A549 treated with Mapracorat at 1 μM for 4 hours (cell line): ENCODE results near the gene CWC27. TPM values are rescaled to one million over a fixed set of nuclear protein-coding genes. Genes with fewer than 3 reads are reported as not detected.

ENCODE experiments used
- total RNA-seq: library from RNA; stranded (reverse); fragments of 200-300 nt; extraction: Qiagen RNA extraction; gene quantifications from 5 replicates; pipeline ENCODE4 v1.2.3, GENCODE V29; 2022

The CWC27 gene
- 13.0 to 16.2 TPM (median 13.3 TPM) in 5 replicates for total RNA-seq

GRCh38 chr5:64768358-64769312 is at the start of gene CWC27, which contains the start of gene SREK1IP1:
TSS of gene CWC27 (plus strand) at chr5:64768930. CDS start at chr5:64769147, 217 bp downstream.
TSS of gene SREK1IP1 (minus strand) at chr5:64768691. CDS start at chr5:64768517, 174 bp downstream.

Other genes starting within 250 kb of the CWC27 start
- gene SHISAL2B, start 78.4 kb upstream of the CWC27 start, total RNA-seq: not detected in 5 replicates
- 8.1 to 9.7 TPM (median 9.5 TPM) in 5 replicates for gene SREK1IP1, start 239 bp upstream of the CWC27 start, total RNA-seq